H1 (cell line): Measurements from ENCODE around the gene MINAR1. TPM values are rescaled to one million over a fixed set of nuclear protein-coding genes. Genes with fewer than 3 reads are reported as not detected.

Experiments used
- CBX5 ChIP-seq: fragments of 300-800, 300-1000 bp; sonication (generic); IDR thresholded peaks from 2 replicates; pipeline ENCODE4 v1.7.1; 2016; ENCODE audit warnings: antibody characterized with exemption, low read length, low read depth
- EP300 ChIP-seq, 2 experiments: IDR thresholded peaks; 1 replicate in 1 of 2; 2 replicates in 1 of 2; pipeline ENCODE4 v1.6.1; 2011 to 2012; ENCODE audit warnings: low read depth in 2 of 2, low read length in 2 of 2, mild to moderate bottlenecking in 2 of 2, borderline replicate concordance in 1 of 2, inconsistent platforms in 1 of 2, moderate library complexity in 1 of 2
- FOSL1 ChIP-seq: IDR thresholded peaks from 2 replicates; pipeline ENCODE4 v1.6.1; 2011; ENCODE audit warnings: mild to moderate bottlenecking, low read depth, low read length, moderate library complexity; ENCODE audit not compliant: insufficient read depth
- ZNF274 ChIP-seq: IDR thresholded peaks from 2 replicates; pipeline ENCODE4 v1.7.0; 2012; ENCODE audit warnings: low read length, borderline replicate concordance; ENCODE audit errors: extremely low read depth
- polyA plus RNA-seq, 7 experiments: library from polyadenylated mRNA; depleted of rRNA in 3 of 7; stranded (reverse) in 5 of 7; unstranded in 2 of 7; fragments of >200 nt in 5 of 7; fragments of 200-250 nt in 2 of 7; gene quantifications; 1 replicate in 5 of 7; 2 replicates in 1 of 7; 4 replicates in 1 of 7; pipeline versions ENCODE4 v1.2.1 to v1.2.3, GENCODE V29; 2011 to 2013; ENCODE audit warnings: missing spikeins in 2 of 7, mixed read lengths in 2 of 7
- total RNA-seq: library from RNA; stranded (reverse); fragmentation: NEBNext Ultra II Directional; extraction: Animal tissue kit (Norgen Biotek cat#: 25700); gene quantifications from 2 replicates; pipeline ENCODE4 v1.2.1, GENCODE V29; 2021

MINAR1 gene
- total and polyA plus RNA-seq, 2 of the 8 experiments (the other 6 are each of a cell fraction or from before 2014, with no cell fraction given): 0.17 to 0.67 TPM

GRCh38 chr15:79453446-79453845, 21.3 kb downstream of the MINAR1 start (continued):
- TF ChIP-seq ZNF274 (no peak), CBX5 (no peak), FOSL1 (no peak), EP300 (IDR thresholded peaks at IDR 0.05; ENCODE audit: borderline replicate concordance in 1 of 2, low read depth in 2 of 2, low read length in 2 of 2) (no peak)
